Type B pancreatic cell (in vitro differentiated cells): ENCODE measurements around the gene TRAP1. TPM values are rescaled to one million over a fixed set of nuclear protein-coding genes. Genes with fewer than 3 reads are reported as not detected.

Experiments used
- DNase-seq: peaks from one replicate; pipeline ENCODE4 v3.0.0; 2021; ENCODE audit warnings: mixed read lengths; ENCODE audit not compliant: unreplicated experiment; ENCODE audit errors: extremely low spot score
- H3K27ac Mint-ChIP-seq: 2 replicates; pipeline ENCODE4 v1.8.0; 2021; ENCODE audit warnings: mild to moderate bottlenecking, mixed read lengths
- H3K27me3 Mint-ChIP-seq: 2 replicates; pipeline ENCODE4 v1.8.0; 2021; ENCODE audit warnings: mixed read lengths
- H3K36me3 Mint-ChIP-seq: 2 replicates; pipeline ENCODE4 v1.8.0; 2021; ENCODE audit warnings: mixed read lengths
- H3K4me1 Mint-ChIP-seq: one replicate; pipeline ENCODE4 v1.8.0; 2021; ENCODE audit warnings: mixed read lengths; ENCODE audit not compliant: unreplicated experiment
- H3K4me3 Mint-ChIP-seq: 2 replicates; pipeline ENCODE4 v1.8.0; 2021; ENCODE audit warnings: mild to moderate bottlenecking, mixed read lengths
- H3K9me3 Mint-ChIP-seq: 2 replicates; pipeline ENCODE4 v1.8.0; 2021; ENCODE audit warnings: mixed read lengths
- CTCF ChIP-seq: fragments of 200-600 bp; sonication (generic); conservative IDR thresholded peaks from 2 replicates; pipeline ENCODE4 v1.5.0; 2021; ENCODE audit warnings: antibody characterized with exemption, mild to moderate bottlenecking
- total RNA-seq: library from RNA; stranded (reverse); gene quantifications from 2 replicates; pipeline ENCODE4 v1.2.1, GENCODE V29; 2021; ENCODE audit warnings: low replicate concordance

TRAP1 gene
- total RNA-seq, 1 donor from 2014 or later: 138 TPM

GRCh38 chr16:3681206-3681605 lies 36.1 kb downstream of the TRAP1 start:
- TF ChIP-seq CTCF: no peak
- Mint-ChIP-seq H3K27me3 (no peaks in the 10 kb centered on the region), H3K4me3 (no peak overlapping the region), H3K27ac (no peak overlapping the region), H3K4me1 (no peaks in the 10 kb centered on the region), H3K36me3 (peaks cover 16% of the 10 kb centered on the region), H3K9me3 (no peaks in the 10 kb centered on the region)
- DNase-seq: no peak

- no peak overlapping the region for H3K4me3 Mint-ChIP-seq
- H3K9me3 Mint-ChIP-seq: no peaks in the 10 kb centered on the region
- TF ChIP-seq CTCF: no peak
- H3K36me3 Mint-ChIP-seq: peaks cover 13% of the 10 kb centered on the region
- no peaks in the 10 kb centered on the region for H3K27me3 Mint-ChIP-seq
- H3K4me1 Mint-ChIP-seq: no peaks in the 10 kb centered on the region
- H3K27ac Mint-ChIP-seq: no peak overlapping the region
- DNase-seq: no peak
Measured at GRCh38 chr16:3677994-3678393, 39.3 kb downstream of the TRAP1 start.

DNA sequence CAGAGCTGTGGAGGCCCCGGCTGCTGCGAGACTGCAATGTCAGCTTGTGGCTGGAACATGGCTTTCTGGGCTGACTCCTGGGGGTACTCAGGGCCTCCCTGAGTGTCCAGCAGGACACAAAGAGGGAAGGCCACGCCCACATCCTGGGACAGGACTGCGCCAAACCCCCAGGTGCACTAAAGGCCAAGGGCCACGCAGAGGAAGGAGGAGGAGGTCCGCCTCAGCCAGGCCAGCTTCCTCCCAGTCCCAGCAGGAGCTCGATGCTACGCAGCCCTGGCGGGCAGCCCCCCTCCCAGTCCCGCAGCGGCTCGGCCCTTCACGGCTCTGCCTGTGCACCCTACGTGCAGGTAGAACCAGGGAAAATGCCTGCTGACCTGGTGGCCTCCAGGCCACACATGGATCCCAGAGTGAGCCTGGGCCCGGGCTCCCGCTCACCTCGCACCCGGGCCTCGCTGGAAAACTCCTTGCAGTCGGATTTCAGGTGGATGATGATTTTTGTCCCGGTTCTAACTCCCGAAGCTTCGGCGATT lies 41.7 kb downstream of the TRAP1 start:
- Mint-ChIP-seq H3K4me1 (no peaks in the 10 kb centered on the region), H3K27me3 (no peaks in the 10 kb centered on the region), H3K27ac (no peak overlapping the region), H3K36me3 (peaks cover 7% of the 10 kb centered on the region), H3K4me3 (no peak overlapping the region), H3K9me3 (no peaks in the 10 kb centered on the region)
- no peak for TF ChIP-seq CTCF
- DNase-seq: no peak

DNA sequence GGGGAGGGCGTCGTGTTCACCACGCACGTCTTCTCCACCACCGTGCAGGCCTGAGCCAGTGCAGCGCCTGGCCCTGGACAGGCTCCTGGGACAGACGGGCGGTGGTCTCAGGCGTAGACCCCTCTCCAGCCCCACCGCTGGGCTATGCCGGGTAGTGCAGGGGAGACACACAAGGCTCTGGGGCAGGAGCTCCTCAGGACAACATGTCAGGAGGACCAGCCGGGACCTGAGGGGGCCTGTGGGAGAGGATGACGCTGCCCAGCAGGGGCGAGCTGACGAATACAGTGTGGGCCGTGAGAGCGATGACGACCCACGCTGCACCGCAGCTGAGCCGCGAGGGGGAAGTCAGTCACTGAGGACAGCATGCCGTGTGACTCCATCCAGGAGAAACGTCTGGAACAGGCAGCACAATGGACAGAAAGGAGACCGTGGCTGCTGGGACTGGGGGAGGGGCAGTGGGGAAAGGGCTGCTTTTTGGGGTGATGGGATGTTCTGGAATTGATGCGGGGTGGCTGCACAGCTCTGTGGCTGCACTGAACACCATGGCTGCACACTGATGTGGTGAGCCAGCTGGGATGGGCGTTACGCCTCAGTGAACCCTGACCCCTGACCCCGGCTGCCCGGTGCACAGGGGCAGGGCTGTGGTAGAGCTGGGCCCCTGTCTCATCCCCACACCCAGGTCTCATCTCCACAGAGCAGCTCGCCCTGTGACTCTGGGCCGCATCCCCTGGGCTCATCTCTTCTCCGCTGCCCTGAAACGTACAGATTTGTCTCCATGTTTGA lies 42.6 kb downstream of the TRAP1 start:
- H3K27me3 Mint-ChIP-seq: no peaks in the 10 kb centered on the region
- no peaks in the 10 kb centered on the region for H3K4me1 Mint-ChIP-seq
- H3K27ac Mint-ChIP-seq: no peak overlapping the region
- no peaks in the 10 kb centered on the region for H3K9me3 Mint-ChIP-seq
- DNase-seq: no peak
- peaks cover 8% of the 10 kb centered on the region for H3K36me3 Mint-ChIP-seq
- H3K4me3 Mint-ChIP-seq: no peak overlapping the region
- TF ChIP-seq CTCF: peak; percentile 33

DNA sequence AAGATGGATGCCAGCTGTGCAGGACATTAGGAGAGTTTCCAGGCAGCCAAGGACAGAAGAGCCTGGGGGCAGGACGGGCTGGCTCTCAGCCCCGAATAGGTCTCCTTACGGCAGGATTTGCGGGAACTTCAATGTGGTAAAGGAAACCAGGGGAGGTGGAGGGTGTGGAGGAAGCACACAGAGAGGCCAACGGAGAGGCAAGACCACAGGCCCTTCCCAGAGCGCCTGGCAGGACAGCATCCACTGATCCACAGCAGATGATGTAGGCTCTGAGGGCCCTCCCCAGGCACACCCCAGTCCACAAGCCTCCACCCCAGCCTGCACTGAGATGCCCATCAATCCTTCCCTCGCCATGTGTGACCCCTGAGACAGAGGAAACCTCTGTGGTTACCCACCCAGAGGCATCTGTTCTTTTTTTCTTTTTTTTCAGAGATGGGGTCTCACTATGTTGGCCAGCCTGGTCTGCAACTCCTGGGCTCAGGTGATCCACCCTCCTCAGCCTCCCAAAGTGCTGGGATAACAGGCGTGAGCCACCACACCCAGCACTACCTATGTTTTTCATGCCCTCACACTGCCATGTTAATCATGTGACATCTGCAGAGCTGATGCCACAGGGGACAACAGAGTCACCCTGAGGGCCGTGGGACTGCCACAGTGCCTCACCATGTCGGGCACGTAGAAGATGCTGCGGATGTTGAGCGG lies 43.5 kb downstream of the TRAP1 start:
- DNase-seq: no peak
- H3K27ac Mint-ChIP-seq: no peak overlapping the region
- peaks cover 8% of the 10 kb centered on the region for H3K36me3 Mint-ChIP-seq
- H3K27me3 Mint-ChIP-seq: no peaks in the 10 kb centered on the region
- TF ChIP-seq CTCF: no peak
- H3K9me3 Mint-ChIP-seq: no peaks in the 10 kb centered on the region
- no peak overlapping the region for H3K4me3 Mint-ChIP-seq
- no peaks in the 10 kb centered on the region for H3K4me1 Mint-ChIP-seq
